GM12892 (cell line): ENCODE data around the gene PHLDB2.

Experiments used
- POLR2AphosphoS5 ChIP-seq: IDR thresholded peaks from 2 replicates; pipeline ENCODE4 v1.6.1; 2011; ENCODE audit warnings: low read depth, low read length, control low read depth
- TAF1 ChIP-seq: IDR thresholded peaks from 2 replicates; pipeline ENCODE4 v1.6.1; 2011; ENCODE audit warnings: low read depth, mild to moderate bottlenecking, control low read depth, low read length, borderline replicate concordance

- no peak for TF ChIP-seq TAF1
- TF ChIP-seq POLR2AphosphoS5, result no peak
These were observed 113.8 kb downstream of the PHLDB2 start for GRCh38 chr3:111972891-111973290.
